ENCODE results near the gene ARHGEF7. TPM values are rescaled to one million over a fixed set of nuclear protein-coding genes. Genes with fewer than 3 reads are reported as not detected.

The ARHGEF7 gene
- total and polyA plus RNA-seq, 8 donors: 52.8 to 86.0 (median 72.2) TPM

DNA sequence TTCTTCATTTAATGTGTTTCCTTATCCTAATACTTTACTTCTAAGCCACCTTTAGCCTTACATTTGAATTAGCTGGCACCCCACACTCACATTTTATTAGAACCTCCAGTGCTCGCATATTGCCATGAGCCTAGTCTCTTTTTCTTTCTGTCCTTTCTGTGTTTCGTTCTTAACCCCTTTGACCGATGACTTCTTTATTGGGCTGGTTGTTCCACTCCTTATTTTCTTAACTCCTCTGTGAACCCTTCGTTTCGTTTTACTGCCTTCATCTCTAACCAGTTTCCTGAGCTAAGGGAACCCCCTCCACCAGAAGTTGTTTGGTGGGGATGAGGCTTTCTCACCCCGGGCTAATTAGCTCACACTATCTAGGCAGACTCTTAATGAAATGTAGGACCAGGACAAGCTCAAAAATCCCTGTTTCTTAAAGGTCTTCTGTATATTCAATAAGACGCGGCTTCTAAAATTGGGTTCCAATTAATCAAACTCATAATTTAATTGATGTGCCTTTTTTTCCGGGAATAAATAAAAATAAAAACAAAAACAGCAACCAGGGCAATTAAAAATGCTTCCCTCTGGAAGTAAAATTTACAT lies 19.1 kb upstream of the ARHGEF7 start:
- DNase-seq: no peak
- no peaks in the 10 kb centered on the region for H3K4me1 ChIP-seq
- H3K27me3 ChIP-seq: peaks cover 0 to 65% of the 10 kb centered on the region in 2 donors
- no peaks in the 10 kb centered on the region for H3K36me3 ChIP-seq
- H3K4me3 ChIP-seq: no peak overlapping the region
- H3K9me3 ChIP-seq: no peaks in the 10 kb centered on the region
- H3K27ac ChIP-seq: no peak overlapping the region
- ATAC-seq: no peak
- intact Hi-C loops (cut with DNase I): no loop called here
- TF ChIP-seq, protein P1, sequence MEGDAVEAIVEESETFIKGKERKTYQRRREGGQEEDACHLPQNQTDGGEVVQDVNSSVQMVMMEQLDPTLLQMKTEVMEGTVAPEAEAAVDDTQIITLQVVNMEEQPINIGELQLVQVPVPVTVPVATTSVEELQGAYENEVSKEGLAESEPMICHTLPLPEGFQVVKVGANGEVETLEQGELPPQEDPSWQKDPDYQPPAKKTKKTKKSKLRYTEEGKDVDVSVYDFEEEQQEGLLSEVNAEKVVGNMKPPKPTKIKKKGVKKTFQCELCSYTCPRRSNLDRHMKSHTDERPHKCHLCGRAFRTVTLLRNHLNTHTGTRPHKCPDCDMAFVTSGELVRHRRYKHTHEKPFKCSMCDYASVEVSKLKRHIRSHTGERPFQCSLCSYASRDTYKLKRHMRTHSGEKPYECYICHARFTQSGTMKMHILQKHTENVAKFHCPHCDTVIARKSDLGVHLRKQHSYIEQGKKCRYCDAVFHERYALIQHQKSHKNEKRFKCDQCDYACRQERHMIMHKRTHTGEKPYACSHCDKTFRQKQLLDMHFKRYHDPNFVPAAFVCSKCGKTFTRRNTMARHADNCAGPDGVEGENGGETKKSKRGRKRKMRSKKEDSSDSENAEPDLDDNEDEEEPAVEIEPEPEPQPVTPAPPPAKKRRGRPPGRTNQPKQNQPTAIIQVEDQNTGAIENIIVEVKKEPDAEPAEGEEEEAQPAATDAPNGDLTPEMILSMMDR (IDR thresholded peaks at IDR 0.05): no peak

DNA sequence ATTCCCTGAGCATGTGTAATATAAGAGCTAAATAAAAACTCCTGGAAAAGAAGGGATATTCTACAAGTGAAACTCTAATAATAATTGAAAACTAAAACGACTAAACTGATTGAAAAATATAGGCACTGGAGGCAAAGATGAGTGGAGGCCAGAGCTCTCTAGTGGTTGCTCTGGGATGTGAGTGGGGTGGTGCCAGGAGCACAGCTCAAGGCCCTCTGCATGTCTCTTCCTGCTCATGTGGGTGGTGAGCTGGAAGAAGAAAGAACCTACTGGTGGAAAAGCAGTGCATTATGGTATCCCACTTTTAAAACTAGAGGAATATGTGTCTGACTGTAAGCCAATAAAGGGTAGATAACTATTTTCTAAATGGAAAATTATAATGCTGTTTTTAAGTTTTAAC lies 15.8 kb upstream of the ARHGEF7 start:
- Histone ChIP-seq H3K9me3 (peaks cover 0 to 5% of the 10 kb centered on the region in 2 donors), H3K4me3 (no peak overlapping the region), H3K27ac (no peak overlapping the region), H3K4me1 (no peaks in the 10 kb centered on the region), H3K27me3 (peaks cover 0 to 46% of the 10 kb centered on the region in 2 donors), H3K36me3 (no peaks in the 10 kb centered on the region)
- no peak for DNase-seq
- no peak for ATAC-seq
- intact Hi-C loops (cut with DNase I): no loop called here
- TF ChIP-seq, protein P1 (IDR thresholded peaks at IDR 0.05): no peak

DNA sequence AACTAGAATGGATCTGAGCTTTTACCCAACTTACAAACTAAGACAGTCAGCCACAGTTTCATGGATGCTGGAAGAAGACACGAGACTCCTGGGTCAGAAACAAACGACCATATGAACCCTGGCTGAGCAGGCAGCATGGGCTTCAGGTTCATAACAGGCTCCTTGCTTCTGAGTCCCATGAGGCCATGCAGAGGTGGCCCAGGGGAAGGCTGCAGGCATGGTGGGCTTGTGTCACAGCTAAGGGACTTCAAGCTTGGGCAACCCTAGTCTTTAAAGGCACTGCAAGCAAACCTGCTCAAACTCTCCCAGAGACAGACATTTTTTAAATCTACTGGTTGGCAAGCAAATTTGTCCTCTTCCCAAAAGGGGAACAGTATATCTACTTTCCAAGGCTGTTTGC lies 5.1 kb upstream of the ARHGEF7 start:
- peaks cover 29 to 65% of the 10 kb centered on the region in 2 donors for H3K27me3 ChIP-seq
- DNase-seq (no peak), ATAC-seq (no peak)
- no peaks in the 10 kb centered on the region for H3K36me3 ChIP-seq
- H3K27ac ChIP-seq: no peak overlapping the region
- intact Hi-C loops (cut with DNase I): no loop called here
- H3K4me1 ChIP-seq: peaks cover 0 to 7% of the 10 kb centered on the region in 2 donors
- H3K4me3 ChIP-seq: no peak overlapping the region
- H3K9me3 ChIP-seq: no peaks in the 10 kb centered on the region
- TF ChIP-seq, protein P1 (IDR thresholded peaks at IDR 0.05): no peak

DNA sequence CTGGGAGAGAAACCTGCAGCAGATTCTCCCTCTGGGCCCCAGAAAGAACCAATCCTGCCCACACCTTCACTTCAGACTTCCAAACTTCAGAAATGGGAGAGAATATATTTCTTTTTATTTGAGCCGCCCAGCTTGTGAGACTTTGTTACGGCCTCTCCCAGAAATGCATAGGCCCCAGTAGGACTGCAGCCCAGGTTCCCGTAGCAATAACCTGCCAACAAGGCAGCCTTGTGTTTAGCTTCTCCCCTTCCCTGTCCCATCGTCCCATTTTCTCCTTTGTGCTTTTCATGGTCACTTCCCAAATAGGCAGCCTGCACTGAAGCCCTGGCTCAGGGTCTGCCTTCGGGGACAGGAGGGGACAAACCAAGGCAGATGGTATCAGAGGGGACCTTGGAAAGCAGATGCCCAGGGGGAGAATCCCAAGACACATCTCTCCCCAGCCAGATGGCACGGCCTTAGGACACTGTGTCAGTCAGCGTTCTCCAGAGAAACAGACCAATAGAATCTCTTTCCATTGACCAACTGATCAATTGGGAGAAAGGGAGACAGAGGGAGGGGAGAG lies 3.7 kb upstream of the ARHGEF7 start:
- Histone ChIP-seq H3K4me3 (no peak overlapping the region), H3K9me3 (no peaks in the 10 kb centered on the region), H3K36me3 (no peaks in the 10 kb centered on the region), H3K27ac (no peak overlapping the region), H3K27me3 (peaks cover 38 to 79% of the 10 kb centered on the region in 2 donors), H3K4me1 (peaks cover 0 to 13% of the 10 kb centered on the region in 2 donors)
- DNase-seq (no peak), ATAC-seq (no peak)
- TF ChIP-seq, protein P1 (IDR thresholded peaks at IDR 0.05): no peak
- intact Hi-C loops (cut with DNase I): no loop called here

DNA sequence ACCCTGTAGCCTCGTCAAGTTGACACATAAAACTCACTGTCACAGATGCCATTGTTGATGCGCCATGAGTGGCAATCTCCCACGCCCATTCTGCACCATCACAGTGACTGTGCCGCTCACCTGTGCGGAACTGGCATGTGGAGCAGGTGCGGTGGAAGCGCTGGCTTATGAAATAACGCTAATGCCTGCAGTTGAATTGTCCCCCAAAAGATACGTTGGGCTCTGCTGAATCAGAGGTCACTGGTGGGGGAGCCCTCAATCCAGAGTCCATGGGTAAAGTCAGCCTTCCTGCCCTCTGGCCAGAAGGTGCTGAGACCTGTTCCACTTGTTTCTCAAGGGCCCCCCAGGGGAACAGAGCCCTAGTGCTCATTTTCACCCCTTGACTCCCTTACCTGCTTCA lies 2.9 kb upstream of the ARHGEF7 start:
- Histone ChIP-seq H3K4me3 (no peak overlapping the region), H3K27me3 (peaks cover 46 to 87% of the 10 kb centered on the region in 2 donors), H3K36me3 (no peaks in the 10 kb centered on the region), H3K9me3 (no peaks in the 10 kb centered on the region), H3K27ac (no peak overlapping the region), H3K4me1 (peaks cover 0 to 13% of the 10 kb centered on the region in 2 donors)
- DNase-seq (no peak), ATAC-seq (no peak)
- intact Hi-C loops (cut with DNase I): no loop called here
- TF ChIP-seq, protein P1 (IDR thresholded peaks at IDR 0.05): no peak
